H1 (cell line): Measurements from ENCODE around the gene YBX2. TPM values are rescaled to one million over a fixed set of nuclear protein-coding genes. Genes with fewer than 3 reads are reported as not detected.

ENCODE experiments used
- CTCF ChIA-PET: fragments of 300-600 bp; sonication (Branson Sonifier 250); formaldehyde crosslinking; loops from one replicate; lab custom pipeline; 2021; ENCODE audit not compliant: partially characterized antibody; lab: Charles Lee
- POLR2A ChIA-PET: fragments of 300-600 bp; sonication (Branson Sonifier 250); formaldehyde crosslinking; loops from one replicate; lab custom pipeline; 2021; ENCODE audit warnings: inconsistent platforms; ENCODE audit not compliant: partially characterized antibody; lab: Charles Lee
- DNase-seq, 2 experiments: peaks; one replicate each; pipeline versions ENCODE4 v3.0.0 to v3.0.0-alpha.2; 2010 to 2022; ENCODE audit warnings: low spot score in 2 of 2, low read depth in 1 of 2, mixed read lengths in 1 of 2
- FAIRE-seq: peaks from 2 replicates; lab custom pipeline; 2011; peaks lifted over from hg19 to GRCh38; lab: Jason Lieb, UNC
- H2AFZ ChIP-seq: 2 replicates; pipeline ENCODE4 v1.8.1; 2012; ENCODE audit warnings: low read length, inconsistent platforms
- H2AK5ac ChIP-seq: 2 replicates; pipeline ENCODE4 v1.6.1; 2013; ENCODE audit warnings: low read depth, low read length
- H2BK120ac ChIP-seq: replicated peaks from 2 replicates; pipeline ENCODE3; 2013; ENCODE audit warnings: low read depth, low read length, inconsistent platforms
- H2BK12ac ChIP-seq: 2 replicates; pipeline ENCODE4 v1.6.1; 2013; ENCODE audit warnings: low read depth, low read length
- H2BK15ac ChIP-seq: 2 replicates; pipeline ENCODE4 v1.6.1; 2013; ENCODE audit warnings: low read length
- H2BK20ac ChIP-seq: 2 replicates; pipeline ENCODE4 v1.6.1; 2013; ENCODE audit warnings: low read length
- H2BK5ac ChIP-seq: 2 replicates; pipeline ENCODE4 v1.6.1; 2013; ENCODE audit warnings: low read depth, low read length
- H3K14ac ChIP-seq: 2 replicates; pipeline ENCODE4 v1.6.1; 2013; ENCODE audit warnings: inconsistent platforms; ENCODE audit not compliant: insufficient read length
- H3K18ac ChIP-seq: 2 replicates; pipeline ENCODE4 v1.6.1; 2013; ENCODE audit warnings: low read length; ENCODE audit errors: extremely low read depth
- H3K23ac ChIP-seq: 2 replicates; pipeline ENCODE4 v1.6.1; 2013; ENCODE audit warnings: inconsistent platforms; ENCODE audit not compliant: insufficient read length
- H3K23me2 ChIP-seq: 2 replicates; pipeline ENCODE4 v1.6.1; 2013; ENCODE audit warnings: low read depth, low read length
- H3K27ac ChIP-seq: 2 replicates; pipeline ENCODE4 v1.6.1; 2011; ENCODE audit warnings: low read depth, low read length, inconsistent platforms
- H3K27me3 ChIP-seq, 4 experiments: replicated peaks in 1 of 4; 1 replicate in 1 of 4; 2 replicates in 3 of 4; pipeline versions ENCODE4 v1.6.1 to v1.8.1; 2011 to 2013; ENCODE audit warnings: low read length in 3 of 4, mild to moderate bottlenecking in 3 of 4, inconsistent platforms in 2 of 4, mixed read lengths in 2 of 4, moderate library complexity in 1 of 4; ENCODE audit not compliant: control insufficient read depth in 3 of 4, insufficient read depth in 3 of 4; ENCODE audit errors: extremely low read depth in 1 of 4
- H3K36me3 ChIP-seq, 4 experiments: 2 replicates each; pipeline versions ENCODE4 v1.6.1 to v1.8.1; 2011 to 2013; ENCODE audit warnings: mild to moderate bottlenecking in 4 of 4, low read length in 3 of 4, moderate library complexity in 2 of 4, control low read depth in 1 of 4, inconsistent platforms in 1 of 4; ENCODE audit not compliant: insufficient read depth in 4 of 4, control insufficient read depth in 2 of 4
- H3K4ac ChIP-seq: replicated peaks from 2 replicates; pipeline ENCODE3; 2013; ENCODE audit warnings: low read length, low read depth, mixed read lengths, inconsistent platforms; ENCODE audit not compliant: insufficient read length
- H3K4me1 ChIP-seq, 4 experiments: replicated peaks in 1 of 4; 1 replicate in 1 of 4; 2 replicates in 3 of 4; pipeline versions ENCODE4 v1.6.1 to v1.8.1; 2011 to 2013; ENCODE audit warnings: low read length in 3 of 4, inconsistent platforms in 2 of 4, mixed read lengths in 1 of 4; ENCODE audit not compliant: insufficient read depth in 4 of 4, control insufficient read depth in 3 of 4
- H3K4me2 ChIP-seq, 2 experiments: 2 replicates each; pipeline versions ENCODE4 v1.6.1 to v1.8.1; 2011 to 2013; ENCODE audit warnings: low read depth in 2 of 2, low read length in 2 of 2, control low read depth in 1 of 2, inconsistent platforms in 1 of 2, mild to moderate bottlenecking in 1 of 2; ENCODE audit not compliant: insufficient read depth in 1 of 2
- H3K4me3 ChIP-seq, 4 experiments: fragments of 200-600, 300-600 bp in 1 of 4; sonication (generic), shearing (Covaris generic), sonication (Bioruptor Twin) in 1 of 4; 2 replicates each; pipeline versions ENCODE4 v1.5.1 to v1.8.1; 2011 to 2016; ENCODE audit warnings: low read length in 4 of 4, low read depth in 3 of 4, control low read depth in 2 of 4, inconsistent platforms in 2 of 4, mild to moderate bottlenecking in 2 of 4, mixed read lengths in 1 of 4, moderate library complexity in 1 of 4; ENCODE audit not compliant: insufficient read depth in 2 of 4; ENCODE audit errors: extremely low read depth in 1 of 4
- H3K56ac ChIP-seq: replicated peaks from 2 replicates; pipeline ENCODE3; 2013; ENCODE audit warnings: low read depth, mild to moderate bottlenecking, mixed read lengths, low read length, inconsistent platforms; ENCODE audit not compliant: insufficient read length
- H3K79me1 ChIP-seq: 2 replicates; pipeline ENCODE4 v1.6.1; 2013; ENCODE audit warnings: low read depth, low read length, control low read depth
- H3K79me2 ChIP-seq, 2 experiments: 2 replicates each; pipeline versions ENCODE4 v1.6.1 to v1.8.1; 2012 to 2013; ENCODE audit warnings: low read length in 2 of 2, mild to moderate bottlenecking in 2 of 2, inconsistent platforms in 1 of 2; ENCODE audit not compliant: insufficient read depth in 2 of 2, control insufficient read depth in 1 of 2
- H3K9ac ChIP-seq, 4 experiments: replicated peaks in 1 of 4; 1 replicate in 1 of 4; 2 replicates in 3 of 4; pipeline versions ENCODE4 v1.6.1 to v1.8.1; 2011 to 2013; ENCODE audit warnings: low read depth in 3 of 4, low read length in 3 of 4, control low read depth in 2 of 4, mild to moderate bottlenecking in 2 of 4, moderate library complexity in 2 of 4, inconsistent platforms in 1 of 4; ENCODE audit errors: extremely low read depth in 1 of 4
- H3K9me3 ChIP-seq, 2 experiments: 2 replicates each; pipeline versions ENCODE4 v1.6.1 to v1.8.1; 2012 to 2013; ENCODE audit warnings: mild to moderate bottlenecking in 2 of 2, moderate library complexity in 2 of 2, control low read depth in 1 of 2, inconsistent platforms in 1 of 2, low read depth in 1 of 2, low read length in 1 of 2, mixed read lengths in 1 of 2; ENCODE audit not compliant: insufficient read depth in 2 of 2
- H4K20me1 ChIP-seq, 2 experiments: replicated peaks in 1 of 2; 2 replicates each; pipeline versions ENCODE3 to v1.8.1; 2011 to 2013; ENCODE audit warnings: inconsistent platforms in 2 of 2, low read length in 2 of 2, mild to moderate bottlenecking in 1 of 2; ENCODE audit not compliant: insufficient read depth in 2 of 2, control insufficient read depth in 1 of 2
- H4K5ac ChIP-seq: 2 replicates; pipeline ENCODE4 v1.6.1; 2013; ENCODE audit warnings: low read length, low read depth, mixed read lengths, inconsistent platforms; ENCODE audit not compliant: insufficient read length
- H4K8ac ChIP-seq: 2 replicates; pipeline ENCODE4 v1.8.0; 2013; ENCODE audit warnings: mild to moderate bottlenecking, moderate library complexity, low read length, inconsistent platforms; ENCODE audit not compliant: insufficient read depth; ENCODE audit errors: extremely low read depth
- H4K91ac ChIP-seq: replicated peaks from 2 replicates; pipeline ENCODE3; 2013; ENCODE audit warnings: low read length, mixed read lengths, inconsistent platforms; ENCODE audit not compliant: insufficient read length
- EGR1 ChIP-seq: IDR thresholded peaks from 2 replicates; pipeline ENCODE4 v1.6.1; 2011; ENCODE audit warnings: low read depth, low read length, borderline replicate concordance
- USF2 ChIP-seq: IDR thresholded peaks from 2 replicates; pipeline ENCODE4 v1.6.1; 2011; ENCODE audit warnings: low read length, improper control_type of control experiment
- WGBS, 2 experiments: shearing (Covaris generic) in 1 of 2; methylation state at CpG; one replicate each; pipeline versions ENCODE4 v1.1.6 to v1.1.7; 2013 to 2015; ENCODE audit warnings: low lambda C conversion rate in 2 of 2, mixed read lengths in 2 of 2, inconsistent platforms in 1 of 2, low coverage in 1 of 2, missing lambda C conversion rate in 1 of 2; ENCODE audit not compliant: insufficient replicate concordance in 2 of 2, insufficient coverage in 1 of 2, insufficient read length in 1 of 2; ENCODE audit errors: extremely low coverage in 1 of 2, missing lambda C conversion rate in 1 of 2; 5-methylcytosine and 5-hydroxymethylcytosine counted together
- polyA plus RNA-seq, 7 experiments: library from polyadenylated mRNA; depleted of rRNA in 3 of 7; stranded (reverse) in 5 of 7; unstranded in 2 of 7; fragments of >200 nt in 5 of 7; fragments of 200-250 nt in 2 of 7; gene quantifications; 1 replicate in 5 of 7; 2 replicates in 1 of 7; 4 replicates in 1 of 7; pipeline versions ENCODE4 v1.2.1 to v1.2.3, GENCODE V29; 2011 to 2013; ENCODE audit warnings: missing spikeins in 2 of 7, mixed read lengths in 2 of 7
- total RNA-seq: library from RNA; stranded (reverse); fragmentation: NEBNext Ultra II Directional; extraction: Animal tissue kit (Norgen Biotek cat#: 25700); gene quantifications from 2 replicates; pipeline ENCODE4 v1.2.1, GENCODE V29; 2021

Gene YBX2
- total and polyA plus RNA-seq, 2 of the 8 experiments (the other 6 are each of a cell fraction or from before 2014, with no cell fraction given), result 19.2 to 30.5 TPM

GRCh38 chr17:7253082-7253481 lies 41.4 kb downstream of the YBX2 start:
- Histone ChIP-seq H2BK15ac (no peak overlapping the region), H4K91ac (no peak overlapping the region), H3K4ac (no peak overlapping the region), H3K23ac (no peak overlapping the region), H2BK20ac (no peak overlapping the region), H2BK120ac (no peak overlapping the region), H4K8ac (no peak overlapping the region), H3K9ac (peak overlapping the region in 3 of 4 experiments; percentile 58 to 90 (median 89); a peak in 6 of 7 replicates), H3K27me3 (no peaks in the 10 kb centered on the region), H2BK5ac (no peak overlapping the region), H3K14ac (no peak overlapping the region), H3K79me2 (peaks cover 23 to 41% of the 10 kb centered on the region in 2 experiments), H4K5ac (no peak overlapping the region), H3K56ac (no peak overlapping the region), H2BK12ac (no peak overlapping the region), H4K20me1 (peaks cover 4 to 11% of the 10 kb centered on the region in 2 experiments), H3K79me1 (peaks cover 16% of the 10 kb centered on the region), H3K9me3 (no peaks in the 10 kb centered on the region), H2AFZ (no peak overlapping the region), H3K27ac (0 out of 2 replicates have a peak overlapping the region, but pooled peaks have one; percentile 97), H3K4me1 (peaks cover 0 to 9% (median 4%) of the 10 kb centered on the region in 4 experiments; a peak in 6 of 7 replicates), H3K4me3 (peak overlapping the region; percentile 58 to 84 (median 79)), H2AK5ac (no peak overlapping the region), H3K4me2 (peak overlapping the region; percentile 79 to 89), H3K18ac (no peak overlapping the region), H3K36me3 (peaks cover 2 to 19% (median 10%) of the 10 kb centered on the region in 4 experiments; a peak in 6 of 8 replicates), H3K23me2 (peaks cover 7% of the 10 kb centered on the region)
- WGBS, 2 experiments, result 83% methylated on average over 5 of the region's 5 CpGs; no CpG with 5 or more reads in 1 of the 2 experiments
- FAIRE-seq (no peak), DNase-seq (no peak)
- TF ChIP-seq USF2, result no peak
- TF ChIP-seq EGR1, result no peak
- CTCF ChIA-PET, result no interaction called here
- POLR2A ChIA-PET, result interaction anchor here (5.4 kb wide), 1 partner anchor 8 kb away, joined by 80 read pairs; the partner anchor contains the start of gene CLDN7
